HEK293 (cell line): ENCODE measurements around the gene GTF2H4.
A peak's percentile ranks its signal among the peaks of the same experiment; 100 is the strongest.

Source experiments
- AEBP2 ChIP-seq: fragments of 450-650 bp; formaldehyde crosslinking; IDR thresholded peaks from 2 replicates; pipeline ENCODE4 v1.5.1; 2016; ENCODE audit warnings: missing biosample characterization, missing genetic modification characterization, borderline replicate concordance
- ELK4 ChIP-seq: IDR thresholded peaks from 2 replicates; pipeline ENCODE4 v1.6.1; 2011; ENCODE audit warnings: mild to moderate bottlenecking, low read depth, low read length, borderline replicate concordance
- KLF1 ChIP-seq: fragments of 450-650 bp; formaldehyde crosslinking; IDR thresholded peaks from 2 replicates; pipeline ENCODE4 v1.5.1; 2016; ENCODE audit warnings: missing biosample characterization, missing genetic modification characterization
- KLF16 ChIP-seq: fragments of 450-650 bp; formaldehyde crosslinking; IDR thresholded peaks from 2 replicates; pipeline ENCODE4 v1.5.1; 2017; ENCODE audit warnings: missing biosample characterization, missing genetic modification characterization
- RBAK ChIP-seq: fragments of 450-650 bp; formaldehyde crosslinking; IDR thresholded peaks from 2 replicates; pipeline ENCODE4 v1.5.1; 2016; ENCODE audit warnings: missing biosample characterization, missing genetic modification characterization
- TRIM28 ChIP-seq: IDR thresholded peaks from 2 replicates; pipeline ENCODE4 v1.6.1; 2011; ENCODE audit warnings: low read length, control low read depth, borderline replicate concordance
- YY1 ChIP-seq: fragments of 450-650 bp; formaldehyde crosslinking; IDR thresholded peaks from 2 replicates; pipeline ENCODE4 v1.5.1; 2018; ENCODE audit warnings: missing biosample characterization, missing genetic modification characterization
- YY2 ChIP-seq: fragments of 450-650 bp; formaldehyde crosslinking; IDR thresholded peaks from 2 replicates; pipeline ENCODE4 v1.5.1; 2016; ENCODE audit warnings: missing biosample characterization, missing genetic modification characterization
- ZBTB20 ChIP-seq: fragments of 450-650 bp; formaldehyde crosslinking; IDR thresholded peaks from 2 replicates; pipeline ENCODE4 v1.5.1; 2016; ENCODE audit warnings: missing biosample characterization, missing genetic modification characterization
- ZBTB8A ChIP-seq: fragments of 450-650 bp; formaldehyde crosslinking; IDR thresholded peaks from 2 replicates; pipeline ENCODE4 v1.5.1; 2016; ENCODE audit warnings: missing biosample characterization, missing genetic modification characterization
- ZFP3 ChIP-seq: fragments of 450-650 bp; formaldehyde crosslinking; IDR thresholded peaks from 2 replicates; pipeline ENCODE4 v1.5.1; 2016; ENCODE audit warnings: low read depth, missing biosample characterization, missing genetic modification characterization
- ZNF132 ChIP-seq: fragments of 450-650 bp; formaldehyde crosslinking; IDR thresholded peaks from 2 replicates; pipeline ENCODE4 v1.5.1; 2017; ENCODE audit warnings: missing biosample characterization, missing genetic modification characterization, borderline replicate concordance
- ZNF133 ChIP-seq: fragments of 450-650 bp; formaldehyde crosslinking; IDR thresholded peaks from 2 replicates; pipeline ENCODE4 v1.5.1; 2016; ENCODE audit warnings: missing biosample characterization, missing genetic modification characterization
- ZNF138 ChIP-seq: fragments of 450-650 bp; formaldehyde crosslinking; IDR thresholded peaks from 2 replicates; pipeline ENCODE4 v1.5.1; 2016; ENCODE audit warnings: missing biosample characterization, missing genetic modification characterization, borderline replicate concordance
- ZNF184 ChIP-seq: fragments of 450-650 bp; IDR thresholded peaks from 2 replicates; pipeline ENCODE4 v1.5.1; 2018; ENCODE audit warnings: missing biosample characterization, mild to moderate bottlenecking, missing genetic modification characterization
- ZNF23 ChIP-seq: fragments of 450-650 bp; formaldehyde crosslinking; IDR thresholded peaks from 2 replicates; pipeline ENCODE4 v1.5.1; 2016; ENCODE audit warnings: missing biosample characterization, missing genetic modification characterization, borderline replicate concordance
- ZNF302 ChIP-seq: fragments of 450-650 bp; formaldehyde crosslinking; IDR thresholded peaks from 2 replicates; pipeline ENCODE4 v1.5.1; 2016; ENCODE audit warnings: missing biosample characterization, missing genetic modification characterization, low read depth
- ZNF311 ChIP-seq: fragments of 450-650 bp; formaldehyde crosslinking; IDR thresholded peaks from 2 replicates; pipeline ENCODE4 v1.5.1; 2017; ENCODE audit warnings: missing biosample characterization, missing genetic modification characterization, borderline replicate concordance
- ZNF354C ChIP-seq: fragments of 450-650 bp; formaldehyde crosslinking; IDR thresholded peaks from 2 replicates; pipeline ENCODE4 v1.5.1; 2016; ENCODE audit warnings: missing biosample characterization, missing genetic modification characterization, low read depth, borderline replicate concordance
- ZNF404 ChIP-seq: fragments of 450-650 bp; formaldehyde crosslinking; IDR thresholded peaks from 2 replicates; pipeline ENCODE4 v1.5.1; 2017; ENCODE audit warnings: missing biosample characterization, missing genetic modification characterization
- ZNF423 ChIP-seq: fragments of 450-650 bp; formaldehyde crosslinking; IDR thresholded peaks from 2 replicates; pipeline ENCODE4 v1.5.1; 2016; ENCODE audit warnings: missing biosample characterization, missing genetic modification characterization
- ZNF48 ChIP-seq: fragments of 450-650 bp; formaldehyde crosslinking; IDR thresholded peaks from 2 replicates; pipeline ENCODE4 v1.5.1; 2016; ENCODE audit warnings: missing biosample characterization, missing genetic modification characterization
- ZNF518A ChIP-seq: fragments of 450-650 bp; formaldehyde crosslinking; conservative IDR thresholded peaks from 2 replicates; pipeline ENCODE4 v1.5.1; 2016; ENCODE audit warnings: low read depth, missing biosample characterization, missing genetic modification characterization
- ZNF600 ChIP-seq: fragments of 450-650 bp; formaldehyde crosslinking; IDR thresholded peaks from 2 replicates; pipeline ENCODE4 v1.5.1; 2016; ENCODE audit warnings: missing biosample characterization, missing genetic modification characterization
- ZNF623 ChIP-seq: fragments of 450-650 bp; formaldehyde crosslinking; IDR thresholded peaks from 2 replicates; pipeline ENCODE4 v1.5.1; 2016; ENCODE audit warnings: missing biosample characterization, missing genetic modification characterization
- ZNF624 ChIP-seq: fragments of 450-650 bp; formaldehyde crosslinking; IDR thresholded peaks from 2 replicates; pipeline ENCODE4 v1.5.1; 2017; ENCODE audit warnings: missing biosample characterization, missing genetic modification characterization
- ZNF777 ChIP-seq: fragments of 450-650 bp; formaldehyde crosslinking; IDR thresholded peaks from 2 replicates; pipeline ENCODE4 v1.5.1; 2017; ENCODE audit warnings: missing biosample characterization, missing genetic modification characterization, borderline replicate concordance
- ZNF830 ChIP-seq: fragments of 450-650 bp; IDR thresholded peaks from 2 replicates; pipeline ENCODE4 v1.5.0; 2018; ENCODE audit warnings: missing biosample characterization, missing genetic modification characterization, low read depth, mild to moderate bottlenecking, moderate library complexity
- ZNF837 ChIP-seq: fragments of 450-650 bp; formaldehyde crosslinking; IDR thresholded peaks from 2 replicates; pipeline ENCODE4 v1.5.1; 2016; ENCODE audit warnings: missing biosample characterization, missing genetic modification characterization
- ZSCAN4 ChIP-seq: fragments of 450-650 bp; formaldehyde crosslinking; IDR thresholded peaks from 2 replicates; pipeline ENCODE4 v1.5.1; 2017; ENCODE audit warnings: missing biosample characterization, missing genetic modification characterization

Gene GTF2H4

GRCh38 chr6:30907758-30908591 is at the start of gene GTF2H4 (continued):
- TF ChIP-seq ZNF518A (tag by site-specific recombination), result peak; percentile 88
- TF ChIP-seq ZNF302 (tag by site-specific recombination), result no peak
- no peak for TF ChIP-seq ELK4
- TF ChIP-seq ZNF184 (tag by site-specific recombination), result 0 out of 2 replicates have a peak, but pooled peaks have one; percentile 85
- TF ChIP-seq YY1 (tag by site-specific recombination), result peak; percentile 87
- TF ChIP-seq ZNF837, result no peak
- no peak for TF ChIP-seq AEBP2 (tag by site-specific recombination)
- no peak for TF ChIP-seq ZNF777
- TF ChIP-seq ZNF48, result no peak
- TF ChIP-seq KLF1 (tag by site-specific recombination), result peak; percentile 80
- TF ChIP-seq KLF16 (tag by site-specific recombination), result peak; percentile 99; the same call in 1 of the 2 replicates
- peak; percentile 93 for TF ChIP-seq YY2 (tag by site-specific recombination)
- TF ChIP-seq ZNF830 (tag by site-specific recombination), result no peak
- TF ChIP-seq ZBTB20 (tag by site-specific recombination), result peak; percentile 84
- TF ChIP-seq TRIM28, result peak; percentile 80
- TF ChIP-seq ZNF132 (tag by site-specific recombination), result no peak
- no peak for TF ChIP-seq ZNF423
- 0 out of 2 replicates have a peak, but pooled peaks have one; percentile 53 for TF ChIP-seq ZFP3
- TF ChIP-seq ZNF600, result peak; percentile 91
- TF ChIP-seq ZNF311, result no peak
- TF ChIP-seq ZNF623 (tag by site-specific recombination), result peak; percentile 33; the same call in 1 of the 2 replicates
- no peak for TF ChIP-seq ZNF404
- peak; percentile 43; the same call in 1 of the 2 replicates for TF ChIP-seq ZSCAN4 (tag by site-specific recombination)
- no peak for TF ChIP-seq ZNF23 (tag by site-specific recombination)
- TF ChIP-seq ZNF138 (tag by site-specific recombination), result no peak
- TF ChIP-seq ZNF133 (tag by site-specific recombination), result no peak
- peak; percentile 81 for TF ChIP-seq ZBTB8A
- TF ChIP-seq ZNF354C, result peak; percentile 31; the same call in 1 of the 2 replicates
- TF ChIP-seq ZNF624 (tag by site-specific recombination), result no peak
- no peak for TF ChIP-seq RBAK (tag by site-specific recombination)
